EL (cell line): Measurements from ENCODE around the gene PDCD6IP.

Experiments
- DNase-seq: peaks from one replicate; pipeline ENCODE4 v3.0.0-alpha.2; 2016

Gene PDCD6IP

DNA sequence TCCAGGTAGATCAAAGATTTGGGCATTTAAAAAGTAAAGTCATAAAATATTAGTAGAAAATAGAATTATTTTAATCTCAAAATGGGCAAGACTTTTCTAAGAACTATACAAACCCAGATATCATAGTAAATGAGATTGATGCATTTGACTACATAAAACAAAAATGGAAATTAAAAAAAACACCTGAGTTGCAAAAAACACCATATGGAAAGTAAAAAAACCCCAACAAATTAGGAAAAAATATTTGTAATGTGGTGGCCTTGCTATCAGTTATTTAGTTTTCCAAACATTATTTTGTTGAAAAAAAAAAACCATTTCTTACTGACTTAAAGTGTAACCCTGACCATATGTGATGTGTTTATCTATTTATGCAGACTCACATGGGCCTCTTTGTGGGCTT, 97.2 kb downstream of the PDCD6IP start:
- DNase-seq, result no peak

GRCh38 chr3:33897306-33897705, 98.9 kb downstream of the PDCD6IP start:
- DNase-seq, result no peak

DNA sequence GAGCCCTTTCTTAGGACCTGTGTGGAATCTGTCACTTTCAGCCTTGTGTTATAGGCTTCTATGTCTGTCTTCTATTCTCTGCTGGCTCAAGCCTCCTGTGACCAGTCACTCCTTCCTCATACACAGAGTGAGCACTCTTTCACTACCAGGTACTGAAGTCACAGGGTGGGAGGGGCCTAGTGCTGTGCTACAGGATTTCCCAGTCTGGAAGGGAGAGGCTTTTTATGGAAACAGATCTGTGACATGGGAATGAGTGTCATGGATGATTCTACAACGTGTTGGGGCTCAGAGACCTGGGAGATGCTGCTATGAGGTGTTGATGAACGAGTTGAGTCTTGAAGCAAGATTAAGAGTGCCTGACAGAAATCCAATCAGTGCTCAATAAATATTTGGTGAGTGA, 100.5 kb downstream of the PDCD6IP start:
- no peak for DNase-seq

DNA sequence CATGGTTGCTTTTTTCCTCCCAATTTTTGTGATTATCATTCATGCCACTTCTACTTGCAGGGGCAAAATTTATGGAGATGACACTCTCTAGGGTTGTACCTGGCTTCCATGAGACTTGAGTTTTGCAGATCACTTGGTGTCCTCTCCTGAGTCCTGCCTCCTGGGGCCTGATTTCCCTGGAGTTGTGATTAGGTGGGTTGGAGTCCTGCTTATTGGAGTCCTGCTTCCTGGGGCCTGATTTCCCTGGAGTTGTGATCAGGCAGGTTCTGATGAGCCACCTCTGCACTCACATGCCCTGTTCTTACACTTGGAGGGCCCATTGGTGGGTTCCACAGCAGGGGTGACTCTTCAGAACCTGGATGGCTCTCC, 102.0 kb downstream of the PDCD6IP start:
- DNase-seq, result no peak

GRCh38 chr3:33900809-33901505, 102.5 kb downstream of the PDCD6IP start:
- no peak for DNase-seq

- DNase-seq, result no peak
These were observed 103.6 kb downstream of the PDCD6IP start for GRCh38 chr3:33901862-33902563.

- no peak for DNase-seq
These were observed 106.3 kb downstream of the PDCD6IP start for GRCh38 chr3:33904730-33905129.

DNA sequence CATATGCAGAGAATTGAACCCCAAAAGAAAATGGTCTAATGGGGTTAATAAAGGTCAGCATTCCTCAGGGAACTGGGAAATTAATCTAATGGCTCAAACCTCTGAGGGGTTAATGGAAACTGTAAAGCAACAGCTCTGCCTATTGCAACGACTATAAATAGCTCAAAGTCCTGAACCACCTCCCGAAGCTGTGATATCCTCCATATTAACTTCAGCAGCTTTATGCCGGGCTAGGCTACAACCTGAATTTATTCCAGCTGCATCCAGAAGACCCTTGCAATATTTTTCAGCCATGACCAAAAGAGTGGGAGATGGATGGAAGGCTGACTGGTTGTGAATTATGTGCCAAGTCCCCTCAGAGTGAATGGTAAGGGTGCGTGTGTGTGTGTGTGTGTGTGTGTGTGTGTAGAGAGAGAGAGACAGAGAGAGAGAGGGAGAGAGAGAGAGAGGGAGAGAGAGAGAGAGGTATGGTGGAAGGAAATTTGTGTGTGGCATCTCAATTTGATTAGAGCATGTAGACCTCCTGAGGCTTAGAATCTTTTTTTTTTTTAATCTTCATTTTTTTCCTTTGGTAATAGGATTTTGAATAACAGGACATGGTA, 109.9 kb downstream of the PDCD6IP start:
- DNase-seq, result no peak

DNA sequence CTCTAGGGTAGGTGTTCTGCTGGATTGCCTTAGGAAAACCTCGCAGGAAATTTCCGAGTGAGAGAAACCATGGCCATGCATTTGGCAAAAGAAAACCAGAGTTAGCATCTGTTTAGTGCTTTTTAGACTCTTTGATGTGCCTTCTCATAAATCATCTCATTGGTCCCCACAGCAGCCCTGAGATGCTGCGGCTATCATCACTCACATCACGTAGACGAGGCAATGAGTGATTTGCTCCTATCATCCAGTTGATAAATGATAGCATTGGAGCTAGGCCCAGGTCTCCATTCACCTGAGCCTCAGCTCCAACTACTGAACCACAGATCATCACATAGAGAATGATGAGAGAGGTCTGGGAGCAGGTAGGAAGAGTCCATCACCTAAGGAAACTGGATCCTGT, 111.1 kb downstream of the PDCD6IP start:
- no peak for DNase-seq

GRCh38 chr3:33910031-33910430, 111.6 kb downstream of the PDCD6IP start:
- DNase-seq, result no peak

GRCh38 chr3:33911525-33912322, 113.3 kb downstream of the PDCD6IP start:
- peak; percentile 81 for DNase-seq

DNA sequence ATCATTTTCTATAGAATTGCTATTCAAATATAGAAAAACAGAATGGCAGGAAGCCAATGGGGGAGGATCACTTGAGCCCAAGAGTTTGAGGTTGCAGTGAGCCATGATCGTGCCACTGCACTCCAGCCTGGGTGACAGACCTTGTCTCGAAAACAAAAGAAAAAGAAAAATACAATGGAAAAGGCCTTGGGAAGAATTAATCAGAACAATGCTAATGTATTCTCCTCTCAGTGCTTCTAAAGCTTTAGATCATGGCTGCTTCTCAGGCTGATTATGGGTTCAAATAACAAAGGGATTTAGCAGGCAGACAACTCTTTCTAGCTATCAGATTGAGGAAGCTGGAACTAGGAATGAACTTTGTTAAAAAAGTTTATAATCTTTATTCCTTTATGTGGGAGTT, 115.8 kb downstream of the PDCD6IP start:
- no peak for DNase-seq

- DNase-seq, result no peak
These were observed 116.4 kb downstream of the PDCD6IP start for GRCh38 chr3:33914731-33915379.

GRCh38 chr3:33915796-33916546, 117.5 kb downstream of the PDCD6IP start:
- peak; percentile 16 for DNase-seq

GRCh38 chr3:33918126-33918756, 119.8 kb downstream of the PDCD6IP start:
- no peak for DNase-seq
